Body of pancreas (tissue), 4 donors: ENCODE measurements around the gene FZD2. TPM values are rescaled to one million over a fixed set of nuclear protein-coding genes. Genes with fewer than 3 reads are reported as not detected.

Source experiments
- ATAC-seq: fragments of 150-250 bp; one replicate; pipeline ENCODE4 v1.9.1; 2016
- DNase-seq, 4 donors: peaks; one replicate each; pipeline ENCODE4 v3.0.0-alpha.2; 2019
- H3K27ac ChIP-seq, 4 donors: fragments of 200-600 bp; sonication (generic); 1 replicate in 3 of 4; 2 replicates in 1 of 4; pipeline versions ENCODE4 v1.5.1 to v1.6.1; 2016 to 2019; ENCODE audit warnings: mild to moderate bottlenecking in 1 of 4, mixed read lengths in 1 of 4, moderate library complexity in 1 of 4
- H3K27me3 ChIP-seq, 2 donors: fragments of 200-600 bp; sonication (generic); one replicate each; pipeline ENCODE4 v1.6.0; 2016; ENCODE audit warnings: mild to moderate bottlenecking in 1 of 2
- H3K36me3 ChIP-seq, 2 donors: fragments of 200-600 bp; sonication (generic); replicated peaks in 1 of 2; 2 replicates each; pipeline ENCODE4 v1.5.1; 2016; ENCODE audit warnings: low read depth in 2 of 2; ENCODE audit not compliant: insufficient read depth in 1 of 2
- H3K4me1 ChIP-seq: fragments of 200-600 bp; sonication (generic); one replicate; pipeline ENCODE4 v1.6.0; 2016
- H3K4me3 ChIP-seq, 2 donors: fragments of 200-600 bp; sonication (generic); 1 replicate in 1 of 2; 2 replicates in 1 of 2; pipeline ENCODE4 v1.5.1; 2016 to 2019
- H3K9me3 ChIP-seq, 3 donors: fragments of 200-600 bp; sonication (generic); 1 replicate in 2 of 3; 2 replicates in 1 of 3; pipeline ENCODE4 v1.5.1; 2016
- POLR2A ChIP-seq, 3 donors: fragments of 450-650 bp; IDR thresholded peaks; one replicate each; pipeline ENCODE4 v1.6.1; 2016; ENCODE audit warnings: antibody characterized with exemption in 3 of 3, mild to moderate bottlenecking in 2 of 3
- WGBS, 2 donors: methylation state at CpG; one replicate each; pipeline ENCODE4 v1.1.5; 2017; 5-methylcytosine and 5-hydroxymethylcytosine counted together
- intact Hi-C: fragments of 100-400 bp; cut with DNase I; formaldehyde crosslinking; loops from one replicate; pipeline ENCODE4 v1.15.1; 2023
- total RNA-seq, 2 donors: library from RNA; depleted of rRNA; stranded (reverse); fragments of >200 nt; gene quantifications; one replicate each; pipeline ENCODE4 v1.1.0, GENCODE V29; 2016
- TF ChIP-seq, protein P1 (sequence below), 7 experiments: fragments of 450-650 bp in 4 of 7; fragments of 200-600 bp in 3 of 7; sonication (generic) in 3 of 7; IDR thresholded peaks; one replicate each; pipeline ENCODE4 v1.5.1; 2016 to 2019; ENCODE audit warnings: antibody characterized with exemption in 7 of 7

FZD2 gene
- total RNA-seq, 2 donors from 2014 or later, result 0.52 TPM; not detected in 1

DNA sequence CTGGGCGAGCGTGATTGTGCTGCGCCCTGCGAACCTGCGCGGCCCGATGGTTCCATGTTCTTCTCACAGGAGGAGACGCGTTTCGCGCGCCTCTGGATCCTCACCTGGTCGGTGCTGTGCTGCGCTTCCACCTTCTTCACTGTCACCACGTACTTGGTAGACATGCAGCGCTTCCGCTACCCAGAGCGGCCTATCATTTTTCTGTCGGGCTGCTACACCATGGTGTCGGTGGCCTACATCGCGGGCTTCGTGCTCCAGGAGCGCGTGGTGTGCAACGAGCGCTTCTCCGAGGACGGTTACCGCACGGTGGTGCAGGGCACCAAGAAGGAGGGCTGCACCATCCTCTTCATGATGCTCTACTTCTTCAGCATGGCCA, 1.0 kb downstream of the FZD2 start:
- Histone ChIP-seq H3K4me1 (peaks cover 11% of the 10 kb centered on the region), H3K36me3 (no peaks in the 10 kb centered on the region), H3K27ac (no peak overlapping the region), H3K27me3 (no peaks in the 10 kb centered on the region), H3K9me3 (no peaks in the 10 kb centered on the region), H3K4me3 (no peak overlapping the region)
- ATAC-seq, result no peak
- intact Hi-C loops, result no loop called here
- 56 to 83% methylated on average over 24 to 30 of the region's 31 CpGs for WGBS, 2 donors
- TF ChIP-seq, protein P1, sequence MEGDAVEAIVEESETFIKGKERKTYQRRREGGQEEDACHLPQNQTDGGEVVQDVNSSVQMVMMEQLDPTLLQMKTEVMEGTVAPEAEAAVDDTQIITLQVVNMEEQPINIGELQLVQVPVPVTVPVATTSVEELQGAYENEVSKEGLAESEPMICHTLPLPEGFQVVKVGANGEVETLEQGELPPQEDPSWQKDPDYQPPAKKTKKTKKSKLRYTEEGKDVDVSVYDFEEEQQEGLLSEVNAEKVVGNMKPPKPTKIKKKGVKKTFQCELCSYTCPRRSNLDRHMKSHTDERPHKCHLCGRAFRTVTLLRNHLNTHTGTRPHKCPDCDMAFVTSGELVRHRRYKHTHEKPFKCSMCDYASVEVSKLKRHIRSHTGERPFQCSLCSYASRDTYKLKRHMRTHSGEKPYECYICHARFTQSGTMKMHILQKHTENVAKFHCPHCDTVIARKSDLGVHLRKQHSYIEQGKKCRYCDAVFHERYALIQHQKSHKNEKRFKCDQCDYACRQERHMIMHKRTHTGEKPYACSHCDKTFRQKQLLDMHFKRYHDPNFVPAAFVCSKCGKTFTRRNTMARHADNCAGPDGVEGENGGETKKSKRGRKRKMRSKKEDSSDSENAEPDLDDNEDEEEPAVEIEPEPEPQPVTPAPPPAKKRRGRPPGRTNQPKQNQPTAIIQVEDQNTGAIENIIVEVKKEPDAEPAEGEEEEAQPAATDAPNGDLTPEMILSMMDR (IDR thresholded peaks at IDR 0.05), result no peak
- no peak for TF ChIP-seq POLR2A (IDR thresholded peaks at IDR 0.05)
- DNase-seq, result no peak

GRCh38 chr17:44558710-44559633, 1.7 kb downstream of the FZD2 start:
- ATAC-seq (no peak), DNase-seq (peak in 1 of 4 donors; percentile 13)
- intact Hi-C loops, result no loop called here
- Histone ChIP-seq H3K9me3 (no peaks in the 10 kb centered on the region), H3K4me1 (peaks cover 11% of the 10 kb centered on the region), H3K4me3 (no peak overlapping the region), H3K27ac (no peak overlapping the region), H3K36me3 (no peaks in the 10 kb centered on the region), H3K27me3 (no peaks in the 10 kb centered on the region)
- 63 to 86% methylated on average over 66 to 67 of the region's 74 CpGs for WGBS, 2 donors
- no peak for TF ChIP-seq POLR2A (IDR thresholded peaks at IDR 0.05)

- Histone ChIP-seq H3K4me3 (no peak overlapping the region), H3K27me3 (no peaks in the 10 kb centered on the region), H3K36me3 (no peaks in the 10 kb centered on the region), H3K9me3 (no peaks in the 10 kb centered on the region), H3K4me1 (peaks cover 11% of the 10 kb centered on the region), H3K27ac (no peak overlapping the region)
- intact Hi-C loops, result no loop called here
- TF ChIP-seq, protein P1 (IDR thresholded peaks at IDR 0.05), result no peak
- TF ChIP-seq POLR2A (IDR thresholded peaks at IDR 0.05), result no peak
- no peak for DNase-seq
- WGBS, 2 donors, result 68 to 70% methylated on average over 16 of the region's 16 CpGs
- no peak for ATAC-seq
These were observed 2.6 kb downstream of the FZD2 start for GRCh38 chr17:44559634-44560554.

- Histone ChIP-seq H3K27me3 (no peaks in the 10 kb centered on the region), H3K4me3 (no peak overlapping the region), H3K9me3 (peaks cover 0 to 8% (median 0%) of the 10 kb centered on the region in 3 donors), H3K36me3 (no peaks in the 10 kb centered on the region), H3K27ac (no peak overlapping the region), H3K4me1 (peaks cover 5% of the 10 kb centered on the region)
- DNase-seq, result no peak
- TF ChIP-seq, protein P1 (IDR thresholded peaks at IDR 0.05), result no peak
- no peak for TF ChIP-seq POLR2A (IDR thresholded peaks at IDR 0.05)
- intact Hi-C loops, result no loop called here
- WGBS, 2 donors, result 55 to 60% methylated on average over 3 of the region's 3 CpGs
- ATAC-seq, result no peak
These were observed 3.9 kb downstream of the FZD2 start for GRCh38 chr17:44561237-44561623.

- no peak for DNase-seq
- H3K36me3 ChIP-seq, result no peaks in the 10 kb centered on the region
These were observed 7.1 kb downstream of the FZD2 start for GRCh38 chr17:44564429-44564828.

More at GRCh38 chr17:44564429-44564828, 7.1 kb downstream of the FZD2 start:
- Histone ChIP-seq H3K4me1 (no peaks in the 10 kb centered on the region), H3K4me3 (no peak overlapping the region), H3K27me3 (no peaks in the 10 kb centered on the region), H3K27ac (no peak overlapping the region), H3K9me3 (peaks cover 0 to 8% (median 0%) of the 10 kb centered on the region in 3 donors)
- intact Hi-C loops, result no loop called here
- WGBS, 2 donors, result 57 to 75% methylated on average over 7 of the region's 7 CpGs
- ATAC-seq, result no peak
- TF ChIP-seq, protein P1 (IDR thresholded peaks at IDR 0.05), result no peak
- no peak for TF ChIP-seq POLR2A (IDR thresholded peaks at IDR 0.05)
